Activated CD4-positive, alpha-beta T cell treated with anti-CD3 and anti-CD28 coated beads for 36 hours (primary cell): ENCODE results near the gene HES4. TPM values are rescaled to one million over a fixed set of nuclear protein-coding genes. Genes with fewer than 3 reads are reported as not detected.
"Not testable (repeated sequence)": the region's sequence is repeated elsewhere in the genome, so short reads cannot be mapped to it uniquely, and the experiment has no call there.

Experiments used
- ATAC-seq: fragments of 200-7000 bp; cut with Tn5 transposase; one replicate; pipeline ENCODE4 v1.10.0; 2021; ENCODE audit warnings: mild to moderate bottlenecking, moderate library complexity
- CTCF ChIA-PET: fragments of 350-600 bp; sonication (Branson Sonifier 250); formaldehyde crosslinking; loops from one replicate; lab custom pipeline; 2021; ENCODE audit warnings: antibody characterized with exemption; lab: Charles Lee
- POLR2A ChIA-PET: fragments of 350-600 bp; sonication (Branson Sonifier 250); formaldehyde crosslinking; loops from one replicate; lab custom pipeline; 2021; ENCODE audit warnings: antibody characterized with exemption, inconsistent platforms; lab: Charles Lee
- DNase-seq: peaks from one replicate; pipeline ENCODE4 v3.0.0-alpha.2; 2020
- H3K27ac Mint-ChIP-seq: one replicate; pipeline ENCODE4 v1.8.0; 2021; ENCODE audit warnings: mixed read lengths
- H3K27me3 Mint-ChIP-seq: one replicate; pipeline ENCODE4 v1.8.0; 2021; ENCODE audit warnings: mixed read lengths
- H3K36me3 Mint-ChIP-seq: one replicate; pipeline ENCODE4 v1.8.0; 2021; ENCODE audit warnings: low read depth, mixed read lengths
- H3K4me1 Mint-ChIP-seq: one replicate; pipeline ENCODE4 v1.8.0; 2021; ENCODE audit warnings: mixed read lengths
- H3K4me3 Mint-ChIP-seq: one replicate; pipeline ENCODE4 v1.8.0; 2021; ENCODE audit warnings: mild to moderate bottlenecking, moderate library complexity, mixed read lengths
- H3K9me3 Mint-ChIP-seq: one replicate; pipeline ENCODE4 v1.8.0; 2021; ENCODE audit warnings: low read depth, mixed read lengths
- intact Hi-C, 2 experiments: fragments of 100-400 bp; cut with DNase I in 1 of 2; cut with micrococcal nuclease in 1 of 2; formaldehyde crosslinking; loops; one replicate each; pipeline versions ENCODE4 v1.14.2 to v1.15.1; 2022 to 2024; cut with DNase I, micrococcal nuclease
- total RNA-seq, 2 experiments: library from RNA; stranded (reverse); gene quantifications; one replicate each; pipeline ENCODE4 v1.2.3, GENCODE V29; 2021

The HES4 gene
- total RNA-seq, 2 experiments from 2014 or later, result 3.5 to 4.2 TPM

- peaks cover 18% of the 10 kb centered on the region for H3K27me3 Mint-ChIP-seq
- H3K4me3 Mint-ChIP-seq, result peak overlapping the region; percentile 33
- no peaks in the 10 kb centered on the region for H3K36me3 Mint-ChIP-seq
- intact Hi-C loops, result loop anchor here (1.0 to 10.0 kb wide), 15 partner anchors 14 to 342 kb away; partner anchors contain the start of genes C1orf159 (in 2 of the 2), PUSL1 (in 2 of the 2), ACAP3 (in 1 of the 2) and AURKAIP1 (in 1 of the 2)
- ATAC-seq (peak; percentile 95), DNase-seq (peak; percentile 97)
- no peaks in the 10 kb centered on the region for H3K9me3 Mint-ChIP-seq
- H3K27ac Mint-ChIP-seq, result no peak overlapping the region
- CTCF ChIA-PET, result interaction anchor here (0.7 to 1.3 kb wide), 9 partner anchors 9 to 258 kb away, joined by 3 to 6 read pairs (median 3); no protein-coding TSS in a partner anchor
- peaks cover 5% of the 10 kb centered on the region for H3K4me1 Mint-ChIP-seq
- POLR2A ChIA-PET, result interaction anchor here (0.5 to 1.1 kb wide), 2 partner anchors 16 to 31 kb away, joined by 3 to 5 read pairs; no protein-coding TSS in a partner anchor
Observed at GRCh38 chr1:1033009-1033587, 33.2 kb upstream of the HES4 start.

- intact Hi-C loops, result loop anchor here (2.0 to 10.0 kb wide), 4 partner anchors 30 to 272 kb away; partner anchors contain the start of genes ACAP3 (in 1 of the 2), PERM1 (in 1 of the 2) and PUSL1 (in 1 of the 2)
- H3K4me3 Mint-ChIP-seq, result peak overlapping the region; percentile 49
- peaks cover 5% of the 10 kb centered on the region for H3K4me1 Mint-ChIP-seq
- ChIA-PET CTCF (interaction anchor here (0.5 to 1.0 kb wide), 5 partner anchors 31 to 258 kb away, joined by 3 to 4 read pairs (median 3); no protein-coding TSS in a partner anchor), POLR2A (interaction anchor here (1.1 kb wide), 1 partner anchor 31 kb away, joined by 5 read pairs; no protein-coding TSS in a partner anchor)
- DNase-seq, result peak; percentile 56
- ATAC-seq, result peak; percentile 15
- no peaks in the 10 kb centered on the region for H3K36me3 Mint-ChIP-seq
- H3K27ac Mint-ChIP-seq, result peak overlapping the region; percentile 23
- H3K9me3 Mint-ChIP-seq, result no peaks in the 10 kb centered on the region
- peaks cover 16% of the 10 kb centered on the region for H3K27me3 Mint-ChIP-seq
Observed at GRCh38 chr1:1032424-1032823, 32.5 kb upstream of the HES4 start.

GRCh38 chr1:1031659-1032235 is 31.9 kb upstream of the HES4 start:
- Mint-ChIP-seq H3K9me3 (no peaks in the 10 kb centered on the region), H3K4me1 (peaks cover 5% of the 10 kb centered on the region), H3K4me3 (no peak overlapping the region), H3K27me3 (peaks cover 18% of the 10 kb centered on the region), H3K27ac (no peak overlapping the region), H3K36me3 (no peaks in the 10 kb centered on the region)
- ATAC-seq, result no peak
- no peak for DNase-seq
- intact Hi-C loops, result loop anchor here (2.0 to 10.0 kb wide), 4 partner anchors 31 to 273 kb away; partner anchors contain the start of genes ACAP3 (in 1 of the 2), PERM1 (in 1 of the 2) and PUSL1 (in 1 of the 2)
- ChIA-PET CTCF (interaction anchor here (0.5 to 1.2 kb wide), 4 partner anchors 9 to 49 kb away, joined by 3 to 4 read pairs (median 4); no protein-coding TSS in a partner anchor), POLR2A (no interaction called here)

GRCh38 chr1:1030867-1031658 is 31.2 kb upstream of the HES4 start:
- intact Hi-C loops, result loop anchor here in 1 of 2 experiments (10.0 kb wide), 2 partner anchors 46 to 274 kb away; partner anchors contain the start of genes ACAP3, PERM1 and PUSL1
- CTCF ChIA-PET, result interaction anchor here (0.7 to 1.2 kb wide), 3 partner anchors 9 to 158 kb away, joined by 3 to 4 read pairs (median 3); no protein-coding TSS in a partner anchor
- H3K27ac Mint-ChIP-seq, H3K4me3 Mint-ChIP-seq, POLR2A ChIA-PET, DNase-seq, H3K9me3 Mint-ChIP-seq, H3K4me1 Mint-ChIP-seq, ATAC-seq, H3K36me3 Mint-ChIP-seq: not testable (repeated sequence)
- H3K27me3 Mint-ChIP-seq, result peaks cover 15% of the 10 kb centered on the region

- POLR2A ChIA-PET, result no interaction called here
- CTCF ChIA-PET, result interaction anchor here (0.6 kb wide), 1 partner anchor 90 kb away, joined by 3 read pairs; no protein-coding TSS in a partner anchor
Observed at GRCh38 chr1:1027791-1028190, 27.9 kb upstream of the HES4 start.

GRCh38 chr1:1026599-1027413 is 26.9 kb upstream of the HES4 start:
- intact Hi-C loops, result loop anchor here in 1 of 2 experiments (10.0 kb wide), 1 partner anchor 62 kb away; the partner anchor contains the start of genes KLHL17 and PLEKHN1
- H3K4me3 Mint-ChIP-seq, result no peak overlapping the region
- POLR2A ChIA-PET, result no interaction called here
- ATAC-seq (no peak), DNase-seq (no peak)
- peaks cover 4% of the 10 kb centered on the region for H3K4me1 Mint-ChIP-seq
- H3K9me3 Mint-ChIP-seq, result no peaks in the 10 kb centered on the region
- H3K27ac Mint-ChIP-seq, result no peak overlapping the region
- peaks cover 10% of the 10 kb centered on the region for H3K27me3 Mint-ChIP-seq
- CTCF ChIA-PET, result no interaction called here
- H3K36me3 Mint-ChIP-seq, result no peaks in the 10 kb centered on the region

More at GRCh38 chr1:1027791-1028190, 27.9 kb upstream of the HES4 start:
- Mint-ChIP-seq H3K4me1 (peaks cover 5% of the 10 kb centered on the region), H3K36me3 (no peaks in the 10 kb centered on the region), H3K9me3 (no peaks in the 10 kb centered on the region), H3K4me3 (no peak overlapping the region), H3K27me3 (peaks cover 14% of the 10 kb centered on the region), H3K27ac (no peak overlapping the region)
- no peak for DNase-seq
- ATAC-seq, result no peak
- intact Hi-C loops, result loop anchor here in 1 of 2 experiments (10.0 kb wide), 1 partner anchor 63 kb away; the partner anchor contains the start of genes KLHL17 and PLEKHN1

- CTCF ChIA-PET, result no interaction called here
Observed at GRCh38 chr1:1025730-1026129, 25.8 kb upstream of the HES4 start.

GRCh38 chr1:1024771-1025699 is 25.1 kb upstream of the HES4 start:
- ATAC-seq (no peak), DNase-seq (no peak)
- peaks cover 11% of the 10 kb centered on the region for H3K27me3 Mint-ChIP-seq
- H3K4me1 Mint-ChIP-seq, result peaks cover 4% of the 10 kb centered on the region
- ChIA-PET POLR2A (no interaction called here), CTCF (no interaction called here)
- H3K4me3 Mint-ChIP-seq, result no peak overlapping the region
- H3K36me3 Mint-ChIP-seq, result no peaks in the 10 kb centered on the region
- no peaks in the 10 kb centered on the region for H3K9me3 Mint-ChIP-seq
- no peak overlapping the region for H3K27ac Mint-ChIP-seq
- intact Hi-C loops, result loop anchor here in 1 of 2 experiments (10.0 kb wide), 1 partner anchor 60 kb away; the partner anchor contains the start of genes KLHL17 and PLEKHN1

More at GRCh38 chr1:1025730-1026129, 25.8 kb upstream of the HES4 start:
- H3K4me3 Mint-ChIP-seq, result no peak overlapping the region
- intact Hi-C loops, result loop anchor here in 1 of 2 experiments (10.0 kb wide), 1 partner anchor 61 kb away; the partner anchor contains the start of genes KLHL17 and PLEKHN1
- H3K27ac Mint-ChIP-seq, result no peak overlapping the region
- no peak for ATAC-seq
- H3K9me3 Mint-ChIP-seq, result no peaks in the 10 kb centered on the region
- H3K27me3 Mint-ChIP-seq, result peaks cover 11% of the 10 kb centered on the region
- no peak for DNase-seq
- peaks cover 4% of the 10 kb centered on the region for H3K4me1 Mint-ChIP-seq
- POLR2A ChIA-PET, result no interaction called here
- H3K36me3 Mint-ChIP-seq, result no peaks in the 10 kb centered on the region

GRCh38 chr1:1024149-1024770 is 24.4 kb upstream of the HES4 start:
- Mint-ChIP-seq H3K4me3 (no peak overlapping the region), H3K27me3 (peaks cover 11% of the 10 kb centered on the region), H3K27ac (no peak overlapping the region), H3K36me3 (no peaks in the 10 kb centered on the region), H3K4me1 (peaks cover 4% of the 10 kb centered on the region), H3K9me3 (no peaks in the 10 kb centered on the region)
- ChIA-PET POLR2A (no interaction called here), CTCF (interaction anchor here (0.6 to 1.1 kb wide), 2 partner anchors 9 to 135 kb away, joined by 3 to 6 read pairs; no protein-coding TSS in a partner anchor)
- intact Hi-C loops, result loop anchor here in 1 of 2 experiments (10.0 kb wide), 1 partner anchor 59 kb away; the partner anchor contains the start of genes KLHL17 and PLEKHN1
- ATAC-seq (no peak), DNase-seq (no peak)
